T1000 (cell line): Measurements from ENCODE around the gene ONECUT3.

Experiments
- DNase-seq: peaks from one replicate; lab custom pipeline; 2025; ENCODE audit warnings: mixed read lengths; lab: John Stamatoyannopoulos, UW

The ONECUT3 gene

GRCh38 chr19:1814833-1815604 lies 61.7 kb downstream of the ONECUT3 start:
- no peak for DNase-seq

GRCh38 chr19:1815605-1816529 lies 62.6 kb downstream of the ONECUT3 start:
- no peak for DNase-seq

GRCh38 chr19:1816530-1817298 lies 63.4 kb downstream of the ONECUT3 start:
- DNase-seq, result no peak

- DNase-seq, result no peak
Observed at GRCh38 chr19:1817553-1818179, 64.4 kb downstream of the ONECUT3 start.

- DNase-seq, result no peak
Observed at GRCh38 chr19:1818549-1819195, 65.4 kb downstream of the ONECUT3 start.

GRCh38 chr19:1819341-1820255 lies 66.3 kb downstream of the ONECUT3 start:
- DNase-seq, result no peak

- DNase-seq, result no peak
Observed at GRCh38 chr19:1822210-1822609, 68.9 kb downstream of the ONECUT3 start.

GRCh38 chr19:1823020-1823419 lies 69.7 kb downstream of the ONECUT3 start:
- DNase-seq, result no peak

- no peak for DNase-seq
Observed at GRCh38 chr19:1823539-1824251, 70.4 kb downstream of the ONECUT3 start.

- no peak for DNase-seq
Observed at GRCh38 chr19:1824252-1824622, 70.9 kb downstream of the ONECUT3 start.

GRCh38 chr19:1825909-1826556 lies 72.7 kb downstream of the ONECUT3 start:
- peak; percentile 76 for DNase-seq

GRCh38 chr19:1826557-1827521 lies 73.5 kb downstream of the ONECUT3 start:
- no peak for DNase-seq

GRCh38 chr19:1827566-1828278 lies 74.4 kb downstream of the ONECUT3 start:
- no peak for DNase-seq

GRCh38 chr19:1828279-1829238 lies 75.3 kb downstream of the ONECUT3 start:
- no peak for DNase-seq

GRCh38 chr19:1829958-1830357 lies 76.7 kb downstream of the ONECUT3 start:
- no peak for DNase-seq

GRCh38 chr19:1830568-1830967 lies 77.3 kb downstream of the ONECUT3 start:
- no peak for DNase-seq
